NOMO-1 (cell line): ENCODE results near the gene CLK2.
"Not testable (repeated sequence)": the region's sequence is repeated elsewhere in the genome, so short reads cannot be mapped to it uniquely, and the experiment has no call there.

Source experiments
- DNase-seq, 2 experiments: peaks; one replicate each; lab custom pipeline; 2025; ENCODE audit not compliant: unreplicated experiment in 2 of 2; lab: John Stamatoyannopoulos, UW

The CLK2 gene

DNA sequence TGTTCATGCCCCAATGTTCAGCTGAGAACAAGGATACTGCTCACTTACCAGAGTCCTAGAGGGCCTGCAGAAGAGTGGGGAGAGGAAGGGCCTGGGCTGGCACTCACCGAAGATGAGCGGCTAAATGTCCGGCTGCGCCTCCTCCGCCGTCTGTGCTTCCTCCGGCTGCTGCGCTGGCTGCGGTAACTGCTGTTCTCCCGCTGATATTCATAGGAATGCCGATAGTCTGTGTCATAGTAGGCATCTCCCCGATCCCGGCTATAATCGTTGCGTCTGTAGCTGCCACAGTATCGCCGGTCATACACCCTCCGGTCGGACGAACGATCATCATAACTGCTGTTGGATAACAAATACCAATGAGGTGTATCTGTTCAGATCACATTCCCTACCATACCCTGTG lies 3.9 kb downstream of the CLK2 start:
- DNase-seq: no peak

DNA sequence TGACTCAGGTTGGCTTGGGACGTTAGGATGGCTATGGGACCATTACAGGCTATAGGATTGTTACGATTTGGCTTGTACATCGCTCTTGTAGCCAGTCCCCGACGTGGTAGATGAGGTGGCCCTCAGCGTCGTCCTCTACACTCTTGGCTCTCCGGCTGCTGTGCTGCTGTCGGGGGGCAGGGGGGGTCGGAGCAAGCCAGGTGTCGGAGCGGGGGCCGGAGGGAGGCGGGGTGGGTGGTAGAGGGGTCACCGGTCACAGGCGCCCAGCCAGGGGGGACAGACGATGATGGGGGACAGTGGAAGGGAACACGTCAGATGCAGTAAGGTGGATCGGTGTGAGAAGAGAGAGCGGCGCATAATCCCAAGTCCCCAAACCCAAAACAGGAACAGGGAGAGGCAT lies 4.7 kb downstream of the CLK2 start:
- no peak for DNase-seq

DNA sequence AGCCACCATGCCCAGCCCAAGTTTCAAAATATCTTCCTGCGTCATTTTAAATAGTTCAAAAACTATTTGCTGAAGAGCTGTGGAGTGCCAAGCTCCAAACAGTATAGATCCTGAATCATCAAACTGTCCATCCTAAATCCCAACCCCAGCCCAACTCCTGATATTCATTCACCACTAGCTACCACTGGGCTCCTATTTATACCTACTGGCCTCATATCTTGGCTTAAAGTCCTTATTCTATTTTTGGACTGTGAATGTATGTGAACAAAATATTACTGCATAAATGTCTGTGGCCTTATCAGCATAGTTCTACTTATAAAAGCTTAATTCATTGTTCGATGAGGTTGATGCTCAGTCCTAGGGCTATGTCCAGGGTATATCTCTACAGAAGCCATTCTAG lies 5.9 kb downstream of the CLK2 start:
- no peak for DNase-seq

- DNase-seq: no peak
Measured at GRCh38 chr1:155266553-155266952, 6.8 kb downstream of the CLK2 start.

DNA sequence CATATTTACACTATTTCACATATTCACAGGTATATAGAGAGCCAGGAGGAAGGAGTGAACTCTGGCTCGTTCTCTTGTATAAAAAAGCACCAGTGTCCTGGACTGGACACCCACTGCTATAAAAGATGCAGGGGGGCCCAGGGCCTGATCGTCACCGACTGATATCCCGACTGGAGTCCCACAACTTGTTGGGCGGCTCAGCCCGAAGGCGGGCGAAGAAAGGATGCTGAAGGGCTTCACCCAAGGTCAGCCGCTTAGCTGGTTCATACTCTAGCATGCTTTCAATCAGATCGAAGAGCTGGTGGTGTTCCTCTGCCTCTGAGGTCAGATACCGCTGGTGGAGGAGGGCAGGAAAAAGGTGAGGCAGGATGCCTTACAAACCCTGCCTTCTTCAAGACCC lies 10.2 kb downstream of the CLK2 start:
- no peak for DNase-seq

DNA sequence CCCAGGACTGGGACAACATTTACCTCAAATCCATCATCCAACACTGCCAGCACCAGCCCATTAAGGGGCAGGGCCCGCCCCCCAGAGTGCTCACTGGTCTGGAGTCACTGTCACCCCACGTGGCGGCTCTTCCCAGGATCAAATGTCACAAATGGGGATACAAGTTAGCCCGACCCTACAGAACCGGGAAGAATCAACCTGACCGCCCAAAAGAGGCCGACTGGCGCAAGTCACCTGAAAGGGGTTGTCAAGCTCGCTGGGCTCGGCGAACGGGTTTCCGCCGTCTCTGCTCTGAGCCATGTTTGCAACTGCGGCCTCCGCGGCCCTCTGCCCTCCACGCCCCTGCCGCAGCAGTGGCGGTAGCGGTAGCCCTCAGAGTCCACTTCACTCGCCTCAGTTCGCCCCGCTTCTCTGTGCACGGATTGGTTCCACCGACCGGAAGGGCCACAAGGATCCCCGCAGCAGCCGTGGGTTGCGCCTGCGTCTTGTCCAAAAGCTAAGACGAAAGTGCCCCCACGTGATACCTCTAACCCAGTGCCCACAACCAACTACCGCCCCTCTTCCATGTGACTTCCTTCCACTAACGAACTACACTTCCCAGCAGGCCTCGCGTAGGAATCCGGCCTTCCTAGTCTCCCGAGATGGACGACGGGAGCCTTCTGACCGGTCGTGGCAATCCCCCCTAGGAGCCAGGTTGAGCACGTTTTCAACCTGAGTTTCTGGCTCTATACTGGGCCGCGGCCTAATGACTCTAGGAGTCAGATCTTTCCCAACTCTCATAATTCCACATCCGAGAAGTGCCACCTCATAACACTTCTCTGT lies 11.2 kb downstream of the CLK2 start, which contains the start of gene SCAMP3:
TSS of gene SCAMP3 (minus strand) at position 509 of the 822 bp plus-strand sequence. CDS start at position 300, 209 bp downstream.
- DNase-seq: peak; percentile 92 to 96

DNA sequence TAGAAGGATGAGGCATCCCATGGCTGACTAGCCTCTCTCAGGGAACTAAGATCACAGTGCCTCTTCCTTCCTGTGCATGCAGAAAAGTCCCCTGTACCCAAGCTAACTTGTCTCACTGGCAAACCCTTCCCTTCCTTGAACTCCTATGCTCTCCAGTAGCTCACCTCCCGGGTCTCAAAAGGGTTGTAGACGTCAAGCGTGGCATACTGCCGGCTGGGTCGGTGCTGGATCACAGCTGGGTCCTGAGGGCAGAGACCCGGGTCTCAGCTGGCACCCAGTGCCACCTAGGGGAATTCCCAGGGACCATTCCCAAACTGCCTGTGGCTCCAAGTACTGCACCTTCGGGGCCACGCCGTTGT lies 11.8 kb downstream of the CLK2 start:
- peak in 1 of 2 experiments; percentile 36 for DNase-seq

DNA sequence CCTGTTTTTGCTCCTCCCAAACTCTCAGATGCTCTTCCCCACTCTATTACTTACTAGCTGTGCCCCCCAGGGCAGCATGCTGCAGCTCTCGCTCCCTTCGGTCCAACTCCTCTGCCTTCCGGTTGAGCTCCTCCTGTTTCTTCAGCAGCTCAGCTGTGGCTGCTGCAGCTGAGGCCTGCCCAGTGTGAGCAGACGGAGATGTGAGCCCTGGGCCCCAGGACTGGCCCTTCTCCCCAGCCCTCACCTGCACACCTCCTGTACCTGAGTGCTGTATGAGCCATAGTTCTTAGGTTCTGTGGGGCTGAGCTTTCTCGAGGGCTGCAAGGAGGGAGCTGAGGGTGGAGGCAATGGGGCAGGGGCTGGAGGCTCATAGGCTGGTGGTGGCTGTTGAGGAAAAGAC lies 13.0 kb downstream of the CLK2 start:
- no peak for DNase-seq

DNA sequence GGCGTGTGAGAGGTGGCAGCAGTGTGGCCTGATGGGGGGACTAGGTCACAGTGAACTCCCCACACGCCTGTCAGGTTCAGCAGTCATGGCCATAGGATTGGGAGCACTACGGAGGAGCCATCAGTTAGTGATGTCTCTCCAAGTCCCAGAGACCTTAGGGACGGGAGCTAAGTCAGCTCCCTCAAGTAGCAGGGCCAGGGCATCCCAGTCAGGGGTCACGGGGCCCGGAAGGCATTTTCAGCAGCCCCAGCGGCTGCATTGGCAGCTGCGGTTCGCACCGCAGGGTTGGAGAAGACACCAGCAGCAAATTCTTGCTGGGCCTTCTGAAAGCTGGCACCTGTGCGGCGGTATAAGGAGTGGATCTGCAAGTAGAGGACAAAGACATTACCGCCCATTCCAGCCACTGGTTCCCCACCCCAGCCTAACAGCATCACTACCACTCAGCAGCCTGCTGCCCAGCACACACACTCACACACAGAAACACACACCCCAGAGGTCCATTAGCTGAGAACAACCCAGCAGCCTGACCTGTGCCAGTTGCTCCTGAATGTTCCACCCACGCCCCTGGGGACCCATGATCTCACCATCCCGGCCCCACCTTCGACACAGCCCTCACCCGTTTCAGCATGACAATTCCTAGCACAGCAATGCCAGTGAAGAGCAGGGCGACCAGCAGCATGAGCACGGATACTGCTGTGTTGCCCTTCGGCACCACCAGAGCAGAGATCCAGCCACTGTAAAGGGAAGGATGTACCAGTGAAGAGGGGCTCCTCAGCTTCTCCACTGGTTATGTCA lies 17.0 kb downstream of the CLK2 start:
- DNase-seq: no peak

DNA sequence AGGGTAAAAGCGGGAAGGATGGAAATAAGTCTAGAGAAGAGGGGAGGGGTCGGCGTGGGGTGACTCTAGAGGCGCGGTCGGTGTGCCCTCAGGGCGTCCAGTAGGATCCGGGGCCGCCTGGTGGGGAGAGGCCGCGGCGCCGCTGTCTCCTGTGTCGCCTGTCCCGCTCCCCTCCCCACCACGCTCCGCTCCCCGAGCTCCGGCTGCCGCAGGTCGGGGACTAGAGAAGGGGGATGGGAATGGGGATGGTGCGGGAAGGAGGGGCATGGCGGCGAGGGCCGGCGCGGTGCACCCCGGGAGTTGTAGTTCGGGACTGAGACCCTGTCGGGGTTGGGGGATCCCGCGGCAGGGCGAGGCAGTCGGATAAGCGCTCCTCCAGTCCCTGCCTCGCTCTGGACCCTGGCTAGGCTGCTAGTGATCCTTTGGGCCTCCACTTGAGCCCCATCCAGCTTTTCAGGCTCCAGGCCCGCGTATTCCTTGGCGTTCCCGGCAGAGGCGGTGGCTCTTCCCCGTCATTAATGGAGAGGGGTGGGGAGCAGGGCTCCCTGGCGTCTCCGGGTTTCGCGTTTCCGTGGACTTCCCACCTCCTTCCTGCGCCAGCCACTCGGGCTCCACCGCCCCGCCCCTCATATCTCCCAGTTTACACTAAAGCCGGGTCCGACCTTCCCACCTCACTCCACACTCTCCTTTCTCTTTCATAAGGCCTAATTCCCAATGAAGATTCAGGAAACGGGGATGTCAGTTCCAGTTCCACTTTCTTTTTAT lies 17.9 kb downstream of the CLK2 start, which contains the start of gene ENTREP3:
TSS of gene ENTREP3 (minus strand) at position 241 of the 765 bp plus-strand sequence. CDS start 606 bp downstream, outside the sequence.
- peak; percentile 69 to 70 for DNase-seq

DNA sequence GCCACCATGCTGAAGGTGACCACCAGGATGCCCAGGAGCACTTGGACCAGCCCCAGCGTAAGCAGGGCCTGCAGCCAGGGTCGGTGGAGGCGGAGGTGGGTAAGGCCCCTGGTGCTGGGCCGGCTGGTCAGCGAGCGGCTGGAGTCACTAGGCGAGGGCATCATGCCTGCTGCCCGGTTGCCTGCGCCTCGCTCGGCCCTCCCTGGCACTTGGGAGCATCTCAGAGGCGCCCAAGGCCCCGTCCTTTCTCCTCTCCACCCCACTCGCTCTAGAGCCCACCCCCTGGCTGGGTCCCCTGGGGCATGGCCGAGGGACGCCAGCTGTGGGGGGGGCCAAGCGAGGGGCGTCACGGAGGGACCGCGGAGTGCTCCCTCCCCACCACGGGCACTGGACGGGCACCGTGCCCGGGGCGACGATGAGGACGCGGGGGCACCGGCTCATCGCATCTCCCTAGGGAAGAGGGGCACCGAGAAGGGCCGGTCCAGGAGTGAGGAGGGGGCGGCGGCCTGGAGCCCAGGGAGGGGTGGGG lies 18.5 kb downstream of the CLK2 start:
- DNase-seq: no peak

DNA sequence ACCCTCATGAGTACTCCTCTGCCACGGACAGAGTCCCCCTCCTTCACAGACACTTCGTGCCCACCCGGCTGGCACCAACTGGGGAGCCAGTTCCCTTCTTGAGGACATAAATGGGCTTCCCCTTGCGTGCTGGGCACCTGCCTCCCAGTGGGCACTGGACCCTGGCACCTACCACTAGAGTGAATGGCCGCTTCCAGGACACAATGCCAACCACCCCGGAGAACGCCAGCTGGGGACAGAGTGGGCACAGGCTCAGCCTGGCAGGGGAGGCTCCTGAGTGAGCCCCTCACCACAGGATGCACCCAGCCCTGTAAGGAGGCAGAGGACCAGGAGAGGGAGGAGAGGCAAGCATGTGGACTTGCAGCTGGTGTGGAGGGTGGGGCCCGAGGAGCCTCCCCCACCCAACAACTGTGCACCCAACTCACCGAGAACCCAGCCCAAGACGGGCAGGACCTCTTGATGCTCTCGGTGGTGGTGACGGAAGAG lies 19.0 kb downstream of the CLK2 start:
- no peak for DNase-seq

DNA sequence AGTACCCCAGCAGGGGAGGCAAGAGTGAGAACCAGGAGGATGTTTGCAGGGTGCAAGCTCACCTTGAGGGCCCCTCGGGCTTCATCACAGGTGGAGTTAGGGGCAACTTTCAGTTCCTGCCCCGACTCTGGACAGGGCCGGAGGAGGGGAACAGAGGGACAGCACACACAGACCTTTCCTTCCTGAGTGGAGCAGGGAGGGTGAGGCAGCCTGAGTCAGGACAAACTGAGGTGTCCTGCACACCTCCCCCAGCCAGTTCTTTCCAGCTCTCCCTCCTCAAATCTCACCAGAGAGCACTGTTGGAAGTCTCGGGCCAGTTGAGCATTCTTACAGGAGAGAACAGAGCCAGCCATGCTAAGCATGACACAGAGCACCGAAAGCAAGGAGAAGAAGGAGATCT lies 19.5 kb downstream of the CLK2 start:
- no peak for DNase-seq

GRCh38 chr1:155253208-155253607 lies 20.1 kb downstream of the CLK2 start:
- DNase-seq: no peak

DNA sequence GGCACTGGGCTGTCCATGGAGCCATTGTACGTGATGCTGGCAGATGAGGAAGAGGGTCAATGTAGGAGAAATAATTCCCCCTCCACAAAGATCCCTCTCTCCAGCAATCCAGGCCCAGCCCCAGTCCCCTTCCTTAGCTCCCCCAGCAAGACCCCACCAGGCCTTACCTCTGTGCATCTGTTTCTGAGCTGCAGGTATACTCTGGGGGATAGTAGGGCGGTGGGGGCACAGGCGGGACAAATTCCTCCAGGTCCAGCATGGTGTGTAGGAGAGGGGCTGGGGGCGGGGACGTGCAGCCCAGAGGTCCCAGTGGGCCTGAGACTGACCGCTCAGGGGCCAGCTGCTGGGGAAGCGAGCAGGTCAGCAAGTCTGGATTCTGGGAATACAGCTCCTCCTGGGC lies 21.7 kb downstream of the CLK2 start:
- DNase-seq: no peak

GRCh38 chr1:155250633-155251449 lies 22.5 kb downstream of the CLK2 start:
- peak; percentile 94 to 96 for DNase-seq

DNA sequence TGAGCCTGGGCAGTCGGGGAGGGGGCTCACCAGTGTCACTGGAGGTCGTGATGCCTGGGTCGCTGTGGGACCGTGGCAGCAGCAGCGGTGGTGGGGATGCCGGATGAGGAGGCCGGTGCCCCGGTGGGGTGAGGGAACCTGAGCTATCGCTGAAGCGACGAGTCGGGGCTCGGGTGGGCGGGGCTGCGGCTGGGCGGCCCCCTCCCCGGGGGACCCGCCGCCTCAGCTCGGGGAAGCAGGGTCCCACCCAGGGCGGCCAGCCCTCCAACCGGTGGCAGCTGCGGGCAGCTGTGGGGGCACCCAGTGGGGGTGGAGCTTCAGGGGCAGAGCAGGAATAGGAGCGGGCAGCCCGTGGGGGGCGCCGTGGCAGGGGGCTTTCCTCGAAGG lies 23.1 kb downstream of the CLK2 start:
- DNase-seq: peak in 1 of 2 experiments; percentile 66

DNA sequence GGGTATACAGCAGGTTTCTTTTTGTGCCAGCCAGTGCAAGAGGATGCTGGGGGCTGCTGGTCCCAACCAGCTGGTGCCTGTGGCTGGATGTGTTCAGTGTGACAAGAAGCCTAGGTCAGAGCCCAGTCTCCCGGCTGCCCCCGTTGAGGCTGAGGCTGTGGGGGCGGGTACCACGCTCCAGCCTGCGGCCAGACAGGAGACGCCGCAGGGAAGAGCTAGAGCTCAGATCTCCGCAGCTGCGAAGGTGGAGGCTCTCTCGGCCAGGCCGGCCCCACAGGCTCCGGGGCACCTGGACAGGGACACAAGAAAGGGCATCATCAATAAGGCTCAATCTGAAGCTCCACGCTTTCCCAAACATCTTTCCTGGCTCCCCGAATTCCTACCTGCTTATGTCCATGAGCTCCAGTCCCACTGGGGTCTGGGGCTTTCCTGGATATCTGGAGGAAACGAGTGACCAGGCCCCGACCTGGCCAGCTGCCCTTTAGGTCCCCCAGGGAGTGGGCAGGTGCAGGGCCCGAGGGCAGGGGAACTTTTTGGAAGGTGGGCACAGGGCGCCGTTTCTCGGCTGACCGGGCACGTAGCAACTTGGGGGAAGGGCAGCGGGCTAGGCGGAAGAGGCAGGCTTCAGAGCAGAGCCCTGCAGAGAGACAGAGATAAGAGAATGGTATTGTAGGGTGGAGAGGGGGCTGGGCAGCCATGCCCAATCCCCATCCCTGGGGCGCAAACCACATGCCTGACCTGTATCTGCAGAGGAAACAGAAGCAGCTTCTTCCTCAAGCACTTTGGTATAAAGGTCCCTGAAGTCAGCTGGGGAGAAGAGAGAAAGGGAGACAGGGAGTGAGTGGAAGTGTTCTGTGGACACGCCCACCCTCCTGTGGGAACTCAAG lies 25.4 kb downstream of the CLK2 start:
- no peak for DNase-seq

- not testable (repeated sequence) for DNase-seq
Measured at GRCh38 chr1:155246796-155247195, 26.5 kb downstream of the CLK2 start.
